ENCODE data around the gene ZNF628.

GRCh38 chr19:55452749-55453346 lies 23.6 kb upstream of the ZNF628 start:
- TF ChIP-seq CTCF (IDR thresholded peaks at IDR 0.05; ENCODE audit: low read depth, low read length, poor library complexity, severe bottlenecking) (no peak), EZH2phosphoT487 (IDR thresholded peaks at IDR 0.05; ENCODE audit: borderline replicate concordance, low read length) (no peak)

All from DOHH2 (cell line).